Measurements from ENCODE around the gene ZNF408. TPM values are rescaled to one million over a fixed set of nuclear protein-coding genes. Genes with fewer than 3 reads are reported as not detected.

ZNF408 gene
- polyA plus RNA-seq, 2 of the 4 experiments (the other 2 are of a cell fraction): 6.7 to 16.7 TPM

DNA sequence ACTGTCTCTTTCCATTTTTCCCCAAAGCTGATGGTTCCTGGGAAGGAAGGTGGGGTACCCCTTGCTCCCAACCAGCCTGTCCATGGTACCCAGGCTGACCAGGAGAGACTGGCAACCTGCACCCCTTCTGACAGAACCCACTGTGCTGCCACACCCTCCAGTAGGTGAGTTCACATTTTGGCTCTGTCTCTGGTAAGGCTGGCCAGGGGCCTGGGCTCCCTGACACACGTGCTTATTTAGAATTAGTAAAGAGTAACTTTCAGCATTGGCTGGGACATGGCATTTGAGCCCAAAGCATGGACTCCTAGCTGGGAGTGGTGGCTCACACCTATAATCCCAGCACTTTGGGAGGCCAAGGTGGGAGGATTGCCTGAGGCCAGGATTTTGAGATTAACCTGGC lies 35.5 kb upstream of the ZNF408 start:
- POLR2A ChIA-PET: no interaction called here

DNA sequence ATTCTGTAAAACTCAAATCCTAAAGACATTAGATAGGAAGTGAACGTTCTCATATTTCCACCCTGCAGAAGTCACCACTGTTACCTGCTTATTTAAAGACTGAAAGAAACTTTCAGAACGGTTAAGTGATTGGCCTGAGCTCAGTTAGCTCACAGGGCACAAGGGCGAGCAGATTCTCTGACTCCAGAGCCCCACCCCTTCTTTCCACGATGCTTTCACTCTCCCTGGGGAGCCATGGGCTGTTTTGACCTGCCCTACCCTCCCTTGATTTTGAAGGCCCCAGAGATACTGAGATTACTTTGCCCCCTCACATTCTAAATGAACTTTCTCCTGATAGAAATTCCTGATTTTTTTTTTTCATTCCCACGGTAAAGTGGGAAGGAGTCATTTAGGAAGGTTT lies 34.3 kb upstream of the ZNF408 start:
- no peak overlapping the region for H3K27ac ChIP-seq
- ATAC-seq: no peak

More for the DNA sequence above, 35.5 kb upstream of the ZNF408 start:
- no peak for ATAC-seq
- no peaks in the 10 kb centered on the region for H3K4me1 ChIP-seq
- no peak overlapping the region for H3K27ac ChIP-seq
- no peak for FAIRE-seq
- H3K4me3 ChIP-seq: no peak overlapping the region
- no peaks in the 10 kb centered on the region for H3K9me3 ChIP-seq
- no peak for DNase-seq (ENCODE audit: low read depth in 1 of 2, low spot score in 1 of 2)
- 79% methylated on average over 1 of the region's 1 CpG for WGBS (ENCODE audit: missing lambda C conversion rate)
- TF ChIP-seq, protein P1, sequence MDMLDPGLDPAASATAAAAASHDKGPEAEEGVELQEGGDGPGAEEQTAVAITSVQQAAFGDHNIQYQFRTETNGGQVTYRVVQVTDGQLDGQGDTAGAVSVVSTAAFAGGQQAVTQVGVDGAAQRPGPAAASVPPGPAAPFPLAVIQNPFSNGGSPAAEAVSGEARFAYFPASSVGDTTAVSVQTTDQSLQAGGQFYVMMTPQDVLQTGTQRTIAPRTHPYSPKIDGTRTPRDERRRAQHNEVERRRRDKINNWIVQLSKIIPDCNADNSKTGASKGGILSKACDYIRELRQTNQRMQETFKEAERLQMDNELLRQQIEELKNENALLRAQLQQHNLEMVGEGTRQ (IDR thresholded peaks at IDR 0.05): no peak
- TF ChIP-seq CHD4 (IDR thresholded peaks at IDR 0.05; ENCODE audit: borderline replicate concordance) (no peak), TP53 (CRISPR knock-in tag; IDR thresholded peaks at IDR 0.05) (no peak), TFCP2L1 (CRISPR knock-in tag; IDR thresholded peaks at IDR 0.05) (no peak)
- TF ChIP-seq, protein P2, sequence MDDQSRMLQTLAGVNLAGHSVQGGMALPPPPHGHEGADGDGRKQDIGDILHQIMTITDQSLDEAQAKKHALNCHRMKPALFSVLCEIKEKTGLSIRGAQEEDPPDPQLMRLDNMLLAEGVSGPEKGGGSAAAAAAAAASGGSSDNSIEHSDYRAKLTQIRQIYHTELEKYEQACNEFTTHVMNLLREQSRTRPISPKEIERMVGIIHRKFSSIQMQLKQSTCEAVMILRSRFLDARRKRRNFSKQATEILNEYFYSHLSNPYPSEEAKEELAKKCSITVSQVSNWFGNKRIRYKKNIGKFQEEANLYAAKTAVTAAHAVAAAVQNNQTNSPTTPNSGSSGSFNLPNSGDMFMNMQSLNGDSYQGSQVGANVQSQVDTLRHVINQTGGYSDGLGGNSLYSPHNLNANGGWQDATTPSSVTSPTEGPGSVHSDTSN (IDR thresholded peaks at IDR 0.05): no peak
- TF ChIP-seq, protein P3, sequence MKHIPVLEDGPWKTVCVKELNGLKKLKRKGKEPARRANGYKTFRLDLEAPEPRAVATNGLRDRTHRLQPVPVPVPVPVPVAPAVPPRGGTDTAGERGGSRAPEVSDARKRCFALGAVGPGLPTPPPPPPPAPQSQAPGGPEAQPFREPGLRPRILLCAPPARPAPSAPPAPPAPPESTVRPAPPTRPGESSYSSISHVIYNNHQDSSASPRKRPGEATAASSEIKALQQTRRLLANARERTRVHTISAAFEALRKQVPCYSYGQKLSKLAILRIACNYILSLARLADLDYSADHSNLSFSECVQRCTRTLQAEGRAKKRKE (CRISPR knock-in tag; IDR thresholded peaks at IDR 0.05; ENCODE audit: low read depth): no peak
- CTCF ChIA-PET: interaction anchor here (0.6 kb wide), 1 partner anchor 127 kb away, joined by 3 read pairs; no protein-coding TSS in a partner anchor
- no peak overlapping the region for H3K4me2 ChIP-seq

DNA sequence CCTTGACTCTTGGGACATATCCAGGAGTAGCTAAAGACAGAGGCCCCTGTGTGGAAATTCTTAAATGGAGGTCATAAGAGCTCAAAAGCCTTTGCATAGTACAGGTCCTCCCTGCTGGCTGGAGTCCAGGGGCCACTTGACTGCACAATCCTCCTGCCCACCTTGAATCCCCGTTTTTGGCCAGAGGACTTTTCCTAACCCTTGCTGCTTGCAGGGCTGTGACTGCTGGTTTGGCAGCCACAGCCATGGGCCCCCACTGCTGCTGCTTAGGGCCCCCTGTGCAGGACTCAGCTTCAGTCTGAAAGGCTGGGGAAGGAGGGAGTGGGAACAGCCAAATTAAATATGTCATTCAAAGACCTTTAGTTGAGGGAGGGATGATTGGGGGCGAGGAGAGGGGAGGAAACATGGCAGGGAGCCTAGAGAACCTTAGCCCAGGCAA lies 33.8 kb upstream of the ZNF408 start:
- ATAC-seq (no peak), FAIRE-seq (no peak), DNase-seq (ENCODE audit: low read depth in 1 of 2, low spot score in 1 of 2) (no peak)
- TF ChIP-seq MAZ (IDR thresholded peaks at IDR 0.05; ENCODE audit: borderline replicate concordance, low read depth, low read length) (no peak), ZSCAN20 (CRISPR knock-in tag; IDR thresholded peaks at IDR 0.05) (no peak), CBX8 (IDR thresholded peaks at IDR 0.05) (no peak)
- ChIA-PET CTCF (interaction anchor here (0.5 kb wide), 1 partner anchor 32 kb away, joined by 3 read pairs; no protein-coding TSS in a partner anchor), POLR2A (no interaction called here)
- WGBS (ENCODE audit: missing lambda C conversion rate): 71% methylated on average over 2 of the region's 2 CpGs
- no peak overlapping the region for H3K4me3 ChIP-seq
- no peak overlapping the region for H3K27ac ChIP-seq
- no peak overlapping the region for H3K4me2 ChIP-seq
- H3K9me3 ChIP-seq: no peaks in the 10 kb centered on the region
- H3K4me1 ChIP-seq: no peaks in the 10 kb centered on the region

More for the DNA sequence above, 34.3 kb upstream of the ZNF408 start:
- no peak for TF ChIP-seq HOXA7 (CRISPR knock-in tag; IDR thresholded peaks at IDR 0.05)
- TF ChIP-seq KDM1A (IDR thresholded peaks at IDR 0.05; ENCODE audit: low read depth): no peak
- TF ChIP-seq NR3C1 (IDR thresholded peaks at IDR 0.05): no peak
- no peak for TF ChIP-seq POLR2AphosphoS2 (conservative IDR thresholded peaks at IDR 0.05; ENCODE audit: low read length)
- TF ChIP-seq, protein P1 (IDR thresholded peaks at IDR 0.05): no peak
- no peak for TF ChIP-seq NPAS2 (CRISPR knock-in tag; IDR thresholded peaks at IDR 0.05; ENCODE audit: borderline replicate concordance)
- TF ChIP-seq FOSB (CRISPR knock-in tag; IDR thresholded peaks at IDR 0.05): no peak
- ChIA-PET CTCF (interaction anchor here (0.5 kb wide), 1 partner anchor 32 kb away, joined by 3 read pairs; no protein-coding TSS in a partner anchor), POLR2A (no interaction called here)
- no peak for FAIRE-seq
- no peak for DNase-seq (ENCODE audit: low read depth in 1 of 2, low spot score in 1 of 2)
- Histone ChIP-seq H3K4me3 (no peak overlapping the region), H3K4me2 (no peak overlapping the region), H3K4me1 (no peaks in the 10 kb centered on the region), H3K9me3 (no peaks in the 10 kb centered on the region)
- WGBS (ENCODE audit: missing lambda C conversion rate): 71% methylated on average over 5 of the region's 5 CpGs

DNA sequence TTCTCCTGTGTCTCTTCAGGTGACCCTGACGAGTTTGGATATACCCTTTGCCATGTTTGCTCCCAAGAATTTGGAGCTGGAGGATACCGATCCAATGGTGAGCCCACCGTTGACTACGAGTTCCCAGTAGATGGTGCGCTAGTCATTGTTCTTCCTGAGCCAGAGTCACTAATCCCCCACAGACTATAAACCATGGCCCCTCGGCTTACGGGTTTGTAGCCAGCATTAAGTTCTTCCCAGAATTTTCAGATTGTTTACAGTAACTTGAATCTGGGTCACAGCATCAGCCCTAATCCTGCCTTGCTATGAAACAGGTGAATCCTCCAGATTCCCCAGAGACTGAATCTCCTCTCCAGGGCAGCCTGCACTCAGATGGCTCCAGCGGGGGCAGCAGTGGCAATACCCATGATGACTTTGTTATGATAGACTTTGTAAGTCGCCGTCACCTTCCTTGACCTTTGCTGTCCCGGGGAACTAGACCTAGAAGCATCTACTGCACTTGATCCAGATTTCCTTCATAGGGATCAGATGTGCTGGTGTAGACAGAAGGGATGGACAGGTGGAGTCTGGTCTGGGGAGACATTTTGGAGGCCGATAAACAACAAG lies 32.2 kb upstream of the ZNF408 start:
- ChIA-PET CTCF (interaction anchor here (1.2 to 1.7 kb wide), 2 partner anchors 12 to 15 kb away, joined by 3 to 4 read pairs; no protein-coding TSS in a partner anchor), POLR2A (no interaction called here)
- DNase-seq (ENCODE audit: low read depth in 1 of 2, low spot score in 1 of 2): no peak
- H3K9me3 ChIP-seq: no peaks in the 10 kb centered on the region
- no peak for ATAC-seq
- H3K4me2 ChIP-seq: no peak overlapping the region
- no peak for FAIRE-seq
- 87% methylated on average over 12 of the region's 12 CpGs for WGBS (ENCODE audit: missing lambda C conversion rate)
- TF ChIP-seq, protein P4, sequence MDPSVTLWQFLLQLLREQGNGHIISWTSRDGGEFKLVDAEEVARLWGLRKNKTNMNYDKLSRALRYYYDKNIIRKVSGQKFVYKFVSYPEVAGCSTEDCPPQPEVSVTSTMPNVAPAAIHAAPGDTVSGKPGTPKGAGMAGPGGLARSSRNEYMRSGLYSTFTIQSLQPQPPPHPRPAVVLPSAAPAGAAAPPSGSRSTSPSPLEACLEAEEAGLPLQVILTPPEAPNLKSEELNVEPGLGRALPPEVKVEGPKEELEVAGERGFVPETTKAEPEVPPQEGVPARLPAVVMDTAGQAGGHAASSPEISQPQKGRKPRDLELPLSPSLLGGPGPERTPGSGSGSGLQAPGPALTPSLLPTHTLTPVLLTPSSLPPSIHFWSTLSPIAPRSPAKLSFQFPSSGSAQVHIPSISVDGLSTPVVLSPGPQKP (IDR thresholded peaks at IDR 0.05; ENCODE audit: low read depth, low read length): no peak
- TF ChIP-seq ZNF302 (CRISPR knock-in tag; IDR thresholded peaks at IDR 0.05) (no peak), MAZ (IDR thresholded peaks at IDR 0.05; ENCODE audit: borderline replicate concordance, low read depth, low read length) (no peak)
- no peak overlapping the region for H3K4me3 ChIP-seq
- no peaks in the 10 kb centered on the region for H3K4me1 ChIP-seq
- no peak overlapping the region for H3K27ac ChIP-seq

Measured in A549 (cell line).